Mammary epithelial cell (primary cell): ENCODE measurements around the gene YTHDF1.

Experiments used
- EZH2 ChIP-seq: IDR thresholded peaks from 2 replicates; pipeline ENCODE4 v1.6.1; 2012; ENCODE audit warnings: low read length, inconsistent platforms, borderline replicate concordance
- TF ChIP-seq, protein P1 (sequence below), 2 donors: IDR thresholded peaks in 1 of 2; conservative IDR thresholded peaks in 1 of 2; 2 replicates each; pipeline ENCODE4 v1.5.1; 2011 to 2012; ENCODE audit warnings: inconsistent platforms in 2 of 2, low read length in 2 of 2, mild to moderate bottlenecking in 2 of 2, control low read depth in 1 of 2, low read depth in 1 of 2; ENCODE audit not compliant: insufficient read depth in 1 of 2; ENCODE audit errors: extremely low read depth in 1 of 2

DNA sequence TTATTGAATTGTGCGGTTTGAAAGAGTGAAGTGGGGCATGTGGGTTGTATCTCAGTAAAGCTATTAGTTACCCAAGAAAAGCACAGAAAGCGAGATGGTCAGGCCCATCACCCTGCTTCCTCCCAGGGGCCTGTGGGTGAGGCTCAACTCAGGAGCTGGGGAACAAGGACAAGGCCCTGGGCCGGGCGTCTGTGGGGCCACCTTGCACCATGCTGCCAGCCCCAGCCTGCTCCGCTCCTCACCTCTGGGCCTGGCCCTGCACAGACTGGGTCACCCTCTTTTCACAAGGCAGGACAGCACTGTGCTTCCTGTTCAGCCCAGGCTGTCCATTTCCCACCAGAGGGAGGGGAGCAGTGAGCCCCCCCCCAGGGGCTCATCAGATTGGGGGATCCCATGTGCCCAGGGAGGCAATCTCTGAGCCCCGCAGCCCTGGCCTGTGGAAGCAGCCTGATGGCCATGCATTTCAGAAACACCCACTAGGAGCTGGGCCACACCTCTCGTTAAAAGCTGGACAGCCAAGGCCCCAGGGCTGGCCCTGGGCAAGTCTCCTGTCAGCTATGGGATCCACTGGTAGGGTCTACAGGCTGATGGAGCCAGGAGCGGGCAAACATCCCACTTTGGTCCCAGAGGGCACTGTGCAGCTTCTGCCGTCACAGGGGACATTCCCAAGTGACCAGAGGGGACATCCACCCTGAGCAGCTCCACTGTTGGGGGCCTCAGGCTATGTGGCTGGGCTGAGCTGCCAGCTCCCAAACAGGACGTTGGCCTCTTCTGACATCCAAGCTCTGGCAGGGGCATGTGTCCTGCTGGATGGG lies 55.9 kb downstream of the YTHDF1 start:
- TF ChIP-seq, protein P1, sequence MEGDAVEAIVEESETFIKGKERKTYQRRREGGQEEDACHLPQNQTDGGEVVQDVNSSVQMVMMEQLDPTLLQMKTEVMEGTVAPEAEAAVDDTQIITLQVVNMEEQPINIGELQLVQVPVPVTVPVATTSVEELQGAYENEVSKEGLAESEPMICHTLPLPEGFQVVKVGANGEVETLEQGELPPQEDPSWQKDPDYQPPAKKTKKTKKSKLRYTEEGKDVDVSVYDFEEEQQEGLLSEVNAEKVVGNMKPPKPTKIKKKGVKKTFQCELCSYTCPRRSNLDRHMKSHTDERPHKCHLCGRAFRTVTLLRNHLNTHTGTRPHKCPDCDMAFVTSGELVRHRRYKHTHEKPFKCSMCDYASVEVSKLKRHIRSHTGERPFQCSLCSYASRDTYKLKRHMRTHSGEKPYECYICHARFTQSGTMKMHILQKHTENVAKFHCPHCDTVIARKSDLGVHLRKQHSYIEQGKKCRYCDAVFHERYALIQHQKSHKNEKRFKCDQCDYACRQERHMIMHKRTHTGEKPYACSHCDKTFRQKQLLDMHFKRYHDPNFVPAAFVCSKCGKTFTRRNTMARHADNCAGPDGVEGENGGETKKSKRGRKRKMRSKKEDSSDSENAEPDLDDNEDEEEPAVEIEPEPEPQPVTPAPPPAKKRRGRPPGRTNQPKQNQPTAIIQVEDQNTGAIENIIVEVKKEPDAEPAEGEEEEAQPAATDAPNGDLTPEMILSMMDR (conservative IDR thresholded peaks at IDR 0.05 in 1 of 2, IDR thresholded peaks at IDR 0.05 in 1 of 2; ENCODE audit: extremely low read depth in 1 of 2, insufficient read depth in 1 of 2, low read depth in 1 of 2, low read length in 2 of 2), result no peak
- TF ChIP-seq EZH2, result no peak
